Heart left ventricle (tissue), 13 donors: Measurements from ENCODE around the gene OLFML2A.

ENCODE experiments used
- CTCF ChIP-seq, 12 donors: fragments of 200-600 bp; sonication (generic) in 4 of 12; IDR thresholded peaks; one replicate each; pipeline versions ENCODE4 v1.5.0 to v1.8.0; 2018 to 2022; ENCODE audit warnings: antibody characterized with exemption in 12 of 12, mild to moderate bottlenecking in 5 of 12
- POLR2A ChIP-seq, 2 donors: fragments of 450-650 bp; IDR thresholded peaks; one replicate each; pipeline ENCODE4 v1.6.1; 2017; ENCODE audit warnings: antibody characterized with exemption in 2 of 2, mild to moderate bottlenecking in 2 of 2, moderate library complexity in 2 of 2
- donor health status: ischemic (EF 13 %, LVEDD 7.1; RV severe dilation, severe dysfunction).
- donor health status: DM: no; HTN: yes; CAD: no.
- donor health status: DM: no; HTN: no; CAD: no.
- donor health status: ischemic (EF 25% LVEDD 6.9; RV normal size, moderate dysfunction).
- donor health status: ischemic (EF 25% LVEDD 5.7; RV mildly dilated, moderate dysfunction).
- donor health status: ischemic (EF 35%, LVEDD 5.7; RV mildly dilated, moderate dysfunction).
- donor health status: nonischemic (EF 11% LVEDD 7.7; RV severe dilation, severe dysfunction).
- donor health status: DM: yes; HTN: yes; CAD: no.
- donor health status: PGD.
- donor health status: ischemic (EF 29% LVEDD 5.4; RV normal size, mild dysfunction).
- donor health status: nonischemic (EF 23%, LVEDD 6.1; RV moderate dilation, normal function).

DNA sequence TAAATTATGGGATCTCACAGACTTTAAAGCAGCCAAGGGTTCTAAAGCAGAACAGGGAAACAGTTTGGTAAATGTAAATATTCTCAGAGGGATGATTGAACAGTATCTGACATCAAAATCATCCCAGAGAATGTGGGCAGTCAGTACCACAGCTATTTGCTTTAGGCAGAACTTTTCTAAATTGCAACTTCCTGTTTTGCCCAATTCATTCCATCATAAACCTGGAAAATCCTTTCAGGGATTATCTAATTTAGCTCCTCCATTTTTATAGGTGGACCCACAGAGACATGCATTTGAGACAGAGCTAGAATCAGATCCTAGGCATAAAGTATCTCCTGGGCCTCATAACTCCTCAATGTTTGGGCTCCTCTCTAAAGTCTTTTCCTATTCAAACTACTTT, 18.2 kb upstream of the OLFML2A start:
- no peak for TF ChIP-seq CTCF (IDR thresholded peaks at IDR 0.05)
- no peak for TF ChIP-seq POLR2A (IDR thresholded peaks at IDR 0.05)
